HPDE6-E6E7 (cell line): ENCODE data around the gene PLCE1.

ENCODE experiments used
- DNase-seq: peaks from one replicate; pipeline ENCODE4 v3.0.0; 2011; ENCODE audit warnings: missing footprints; ENCODE audit errors: extremely low spot score

PLCE1 gene

DNA sequence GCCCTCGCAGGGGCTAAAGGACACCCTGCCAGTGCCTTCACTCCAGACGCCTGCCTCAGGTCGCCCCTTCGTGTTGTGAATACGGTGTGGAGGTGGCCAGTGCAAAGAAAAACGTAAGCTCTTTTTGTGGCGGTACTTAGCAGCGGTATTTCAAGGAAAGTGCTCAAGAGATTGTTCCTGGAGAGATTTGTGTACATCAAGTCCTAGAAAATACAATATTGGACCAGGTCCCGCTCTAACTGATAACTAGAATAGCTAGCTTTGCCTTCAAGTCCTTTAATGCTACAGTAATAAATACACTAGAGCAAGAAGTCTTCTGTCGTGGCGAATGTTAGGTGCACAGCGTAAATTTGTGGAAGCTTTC, 689 bp downstream of the PLCE1 start:
- no peak for DNase-seq

DNA sequence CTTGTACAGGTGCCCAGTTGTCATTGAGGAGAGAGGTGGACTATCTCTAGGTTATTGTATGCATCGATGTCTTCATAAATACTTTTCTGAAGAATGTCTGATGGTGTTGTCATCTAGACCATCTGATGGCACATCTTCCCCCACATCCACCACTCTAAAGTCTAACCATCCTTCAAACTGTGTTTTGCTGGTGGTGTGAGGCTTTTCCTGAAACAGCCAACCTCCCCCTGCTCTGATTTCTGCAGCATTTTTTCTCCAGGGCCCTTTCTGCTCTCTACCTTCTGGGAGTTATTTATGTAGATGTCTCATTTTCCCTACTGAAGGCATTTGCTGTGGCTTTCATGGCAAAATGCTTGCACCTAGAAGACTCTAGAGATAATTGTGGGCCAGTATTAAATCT, 1.5 kb downstream of the PLCE1 start:
- no peak for DNase-seq

DNA sequence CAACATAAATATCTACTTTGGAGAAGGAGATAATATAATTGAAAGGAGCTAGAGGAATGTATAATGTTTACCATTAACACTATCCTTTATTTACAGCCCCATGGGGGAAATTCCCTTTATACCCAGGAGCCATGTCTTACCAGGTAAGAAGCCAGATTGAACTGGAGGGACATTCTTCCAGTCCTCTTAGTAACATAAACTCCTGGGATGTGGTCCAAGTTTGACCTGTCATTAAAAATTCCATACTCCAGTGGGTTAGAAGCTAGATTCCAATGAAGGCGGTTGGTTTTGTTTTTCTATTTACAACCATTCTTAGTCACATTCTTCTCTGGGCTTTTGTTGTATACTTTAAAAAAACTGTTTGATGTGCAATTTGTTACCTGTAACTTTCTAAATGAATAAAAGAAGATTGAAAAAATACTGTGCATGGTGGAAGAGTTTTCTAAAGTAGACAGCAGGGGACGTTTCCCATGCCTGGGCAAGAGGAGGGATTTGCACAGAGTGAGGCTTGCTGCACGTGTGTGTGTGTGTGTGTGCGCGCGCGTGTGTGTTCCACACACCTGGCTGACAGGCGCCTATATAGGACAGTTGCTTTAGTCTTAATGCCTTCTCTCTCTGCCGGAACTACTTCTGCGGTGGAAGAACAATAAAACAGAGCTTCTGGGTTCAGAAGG, 2.0 kb downstream of the PLCE1 start:
- no peak for DNase-seq

DNA sequence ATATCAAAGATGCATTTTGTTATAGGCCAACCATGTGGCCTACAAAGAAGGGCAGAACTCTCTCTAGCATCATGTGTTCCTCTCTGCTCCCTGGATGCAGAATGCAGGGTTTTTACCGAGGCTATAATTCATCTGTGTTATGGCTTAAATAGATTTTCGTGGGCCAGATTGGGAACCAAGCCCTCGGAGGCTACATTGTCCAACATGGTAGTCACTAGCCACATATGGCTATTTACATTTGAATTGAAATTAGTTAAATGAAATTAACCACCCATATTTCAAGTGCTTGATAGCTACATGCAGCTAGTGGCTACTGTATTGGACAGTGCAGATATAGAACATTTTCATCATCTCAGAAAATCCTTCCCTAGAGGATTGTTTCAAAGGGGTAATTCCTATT, 2.8 kb downstream of the PLCE1 start:
- DNase-seq: no peak

DNA sequence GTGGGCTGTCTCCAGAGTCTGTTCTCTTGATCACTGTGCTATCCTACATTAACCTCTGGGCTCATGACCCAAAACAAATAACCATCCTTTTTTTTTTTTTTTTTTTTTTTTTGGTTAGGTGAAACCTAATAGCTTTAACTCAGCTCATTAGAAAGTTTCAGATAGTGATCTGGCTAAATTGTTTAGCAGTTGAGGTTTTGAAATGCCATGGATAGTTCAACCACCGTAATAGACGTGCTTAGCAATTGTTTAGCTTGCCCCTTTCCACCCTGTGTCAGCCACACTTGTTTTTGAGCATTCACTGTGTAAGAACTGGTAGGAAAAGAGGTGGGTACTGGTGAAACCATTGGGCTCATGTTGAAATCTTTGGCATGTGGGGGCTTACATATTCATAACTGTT, 3.8 kb downstream of the PLCE1 start:
- DNase-seq: no peak

DNA sequence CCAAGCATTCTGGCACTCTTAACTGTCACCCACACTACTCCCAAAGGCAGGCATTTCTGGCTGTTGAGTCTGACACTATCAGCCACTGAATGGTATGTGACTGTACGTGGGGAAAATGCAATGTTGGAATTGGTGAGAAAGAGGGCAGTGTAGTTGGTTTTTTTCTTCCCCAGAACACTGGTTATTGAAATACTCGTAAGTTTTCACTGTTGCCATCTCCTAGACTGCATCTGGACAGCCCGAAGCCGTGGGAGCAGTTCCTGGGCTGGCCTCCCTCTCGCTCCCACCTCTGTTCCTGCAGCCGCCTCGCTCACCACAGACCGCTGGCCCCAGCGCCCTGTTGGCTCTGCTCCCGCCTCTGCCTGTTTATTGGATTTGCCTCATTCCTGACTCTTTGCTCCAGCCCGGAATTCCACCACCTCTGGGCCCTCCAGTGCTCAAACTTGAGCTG, 5.7 kb downstream of the PLCE1 start:
- DNase-seq: no peak

DNA sequence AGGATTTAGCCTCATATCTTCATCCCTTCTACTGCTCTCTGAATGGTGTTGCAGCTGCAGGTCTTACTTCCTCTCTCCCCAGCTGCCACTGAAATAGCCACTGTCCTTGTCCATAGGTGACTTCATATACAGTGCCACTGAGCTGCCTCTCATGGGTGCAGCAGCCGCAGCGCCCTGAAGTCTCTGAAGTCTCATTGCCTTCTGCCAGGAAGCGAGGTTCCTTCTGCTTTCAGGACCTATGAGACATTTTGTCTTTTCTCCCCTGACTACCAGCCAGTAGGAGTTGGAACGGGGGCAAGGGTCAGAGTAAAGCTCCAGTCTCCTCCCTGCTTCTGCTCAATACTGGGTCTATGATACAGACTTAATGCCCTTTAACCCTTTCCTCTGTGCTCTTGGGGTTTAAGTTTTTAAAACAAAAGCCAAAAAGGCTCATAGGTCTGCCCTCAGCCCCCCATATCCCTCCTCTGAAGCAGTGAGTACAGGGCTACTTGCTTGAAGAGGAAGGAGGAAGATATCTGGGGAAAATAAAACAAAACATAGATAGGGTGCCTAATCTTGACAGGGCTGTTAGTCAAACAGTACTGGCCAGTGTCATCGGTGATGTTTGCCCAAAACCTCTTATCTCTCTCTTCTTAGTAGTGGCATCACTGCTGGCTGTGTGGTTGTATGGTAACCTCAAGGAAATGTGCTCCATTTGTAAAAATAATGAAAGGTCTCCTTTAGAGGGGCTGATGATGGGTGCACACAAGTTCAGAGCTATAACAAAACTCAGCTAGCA, 7.1 kb downstream of the PLCE1 start:
- DNase-seq: no peak

DNA sequence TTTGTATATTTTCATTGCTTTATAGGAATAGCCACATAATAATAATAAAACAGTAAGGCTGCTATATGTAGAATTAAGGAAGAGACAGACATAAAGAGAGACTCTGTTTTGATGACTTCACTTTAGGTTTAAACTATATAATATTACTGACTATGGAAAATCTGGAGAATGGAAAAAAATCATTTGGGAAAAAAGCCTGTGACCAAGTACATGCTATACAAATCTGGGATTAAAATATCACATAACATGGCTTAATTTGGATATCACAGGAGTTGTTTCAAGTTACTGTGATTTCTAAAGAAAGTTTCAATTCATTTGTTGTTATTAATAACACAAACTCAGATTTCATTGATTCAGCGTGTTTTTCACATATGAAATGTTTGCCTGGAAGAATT, 7.7 kb downstream of the PLCE1 start:
- no peak for DNase-seq

DNA sequence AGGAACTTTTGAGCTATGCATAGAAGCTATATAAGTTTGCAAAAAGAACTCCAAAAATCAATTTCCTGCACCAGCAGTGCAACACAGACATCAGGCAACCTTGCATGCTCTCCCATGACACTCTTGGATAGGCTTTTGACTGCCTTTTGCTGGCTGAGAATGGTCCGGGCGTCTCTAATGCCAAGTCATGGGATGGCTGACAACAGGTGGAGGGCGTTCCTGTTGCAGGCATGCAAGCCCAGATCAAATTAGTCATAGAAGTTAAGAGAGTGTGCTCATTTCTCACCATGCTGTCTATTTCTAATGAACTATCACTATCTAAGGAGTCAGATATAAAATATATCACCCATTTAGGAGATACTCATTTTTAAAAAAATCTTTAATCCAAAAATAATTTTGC, 8.4 kb downstream of the PLCE1 start:
- DNase-seq: no peak

DNA sequence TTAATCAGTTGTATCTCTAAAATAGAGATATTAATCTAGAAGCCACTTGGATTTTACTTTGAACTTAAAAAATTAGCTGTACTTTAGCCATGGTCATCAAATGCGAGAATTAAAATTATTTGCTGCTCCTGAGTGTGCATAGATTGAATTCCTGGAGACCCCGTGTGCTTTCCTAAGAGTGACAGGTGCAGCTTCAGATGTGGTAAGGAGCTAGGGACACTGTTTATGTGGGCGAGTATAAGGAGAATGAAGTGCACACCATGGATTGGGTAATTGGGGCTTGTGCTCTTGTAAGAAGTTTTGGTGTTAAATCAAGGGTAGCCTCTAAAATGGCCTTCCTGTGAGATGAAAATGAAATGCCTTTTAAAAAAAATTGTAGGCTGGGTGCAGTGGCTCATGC, 9.8 kb downstream of the PLCE1 start:
- no peak for DNase-seq

DNA sequence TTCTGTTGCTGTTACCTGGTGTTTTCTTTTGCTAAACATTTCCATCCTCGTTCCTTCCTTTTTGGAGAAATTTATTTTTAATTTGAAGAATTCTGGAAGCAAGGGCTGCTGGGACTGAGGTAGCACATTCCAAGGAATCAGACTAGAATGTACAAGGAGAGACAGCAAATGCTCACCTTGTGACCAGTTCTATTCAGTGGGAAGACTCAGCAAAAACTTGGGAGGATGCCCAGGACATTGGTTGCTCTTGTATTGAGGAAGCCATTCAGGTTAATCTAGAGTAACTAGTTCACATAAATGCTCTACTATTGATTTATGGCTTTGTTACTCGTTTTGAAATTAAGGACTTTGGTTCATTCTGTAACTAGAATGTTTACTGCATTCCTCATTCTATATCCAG, 11.3 kb downstream of the PLCE1 start:
- DNase-seq: no peak

DNA sequence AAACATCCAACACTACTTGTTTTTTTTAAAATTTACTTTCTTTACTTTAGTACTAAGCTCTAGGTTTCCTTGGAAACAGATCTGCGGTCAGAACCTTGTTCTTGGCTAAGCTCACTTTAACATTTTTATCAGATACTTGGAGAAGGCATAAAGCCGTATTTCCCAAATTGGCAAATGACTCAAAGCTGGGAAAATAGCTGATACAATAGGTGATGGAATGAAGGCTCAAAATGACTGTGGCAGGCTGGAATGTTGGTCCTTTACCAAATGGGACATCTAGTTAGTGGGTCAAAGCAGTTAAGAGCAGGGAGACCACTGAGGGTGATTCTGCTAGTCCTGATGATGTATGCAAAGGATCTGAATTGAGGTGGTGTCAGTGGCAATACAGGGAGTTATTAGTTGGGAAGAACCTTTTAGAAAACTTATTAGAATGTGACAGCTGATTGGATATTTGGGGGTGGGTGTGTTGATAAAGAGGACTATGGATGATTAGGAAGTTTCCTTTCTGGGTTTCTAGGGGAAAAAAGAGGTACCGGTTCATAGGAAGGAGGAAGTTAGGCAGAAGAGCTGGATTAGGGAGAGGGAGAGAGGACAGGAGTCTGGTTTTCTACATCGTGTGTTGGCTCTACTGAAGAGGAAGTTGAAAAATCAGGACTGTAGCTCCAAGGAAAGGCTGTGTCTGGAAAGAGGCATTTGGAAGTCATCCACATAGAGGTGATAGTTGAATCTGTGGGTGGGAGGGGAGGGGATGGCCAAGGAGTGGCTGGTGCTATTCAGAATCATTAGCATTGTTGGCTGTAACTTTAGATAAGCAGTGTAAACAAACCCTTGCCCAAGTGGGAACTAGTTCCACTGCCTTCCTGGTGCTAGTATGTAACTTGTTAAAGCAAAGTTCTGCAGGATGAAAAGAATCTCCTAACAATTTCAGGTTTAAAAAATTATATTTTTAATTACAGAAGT, 13.1 kb downstream of the PLCE1 start:
- DNase-seq: peak; percentile 54

DNA sequence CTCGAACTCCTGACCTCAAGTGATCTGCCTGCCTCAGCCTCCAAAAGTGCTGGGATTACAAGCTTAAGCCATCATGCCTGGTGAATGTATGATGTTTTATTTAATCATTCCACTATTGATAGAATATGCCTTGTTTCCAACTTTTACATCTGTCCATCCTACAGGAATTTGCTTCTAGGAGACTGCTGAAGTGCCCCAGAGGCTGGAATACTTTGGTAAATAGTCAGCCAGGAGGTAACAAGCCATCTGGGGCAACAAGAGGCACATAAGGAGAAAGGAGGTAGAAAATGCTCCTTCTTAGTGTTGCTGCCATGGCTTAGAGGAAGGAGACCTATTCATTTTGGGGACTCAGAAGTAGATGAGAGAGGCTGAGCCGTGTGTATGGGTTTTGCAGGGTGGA, 14.8 kb downstream of the PLCE1 start:
- no peak for DNase-seq

DNA sequence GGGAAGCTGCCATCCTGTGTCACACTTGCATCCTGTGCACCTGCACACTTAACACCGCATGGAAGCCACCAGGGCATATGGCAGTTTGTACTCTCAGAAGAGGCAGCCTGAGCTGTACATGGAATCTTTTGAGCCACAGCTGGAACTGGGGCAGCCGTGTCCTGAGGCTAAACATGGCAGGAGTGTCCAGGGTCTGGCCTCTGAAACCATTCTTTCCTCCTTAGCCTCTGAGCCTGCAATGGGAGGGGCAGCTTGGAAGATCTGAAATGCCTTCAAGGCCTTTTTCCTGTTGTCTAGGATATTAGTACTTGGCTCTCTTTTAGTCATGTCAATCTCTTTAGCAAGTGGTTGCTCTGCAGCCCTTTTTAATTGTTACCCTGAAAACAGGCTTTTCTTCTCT, 16.4 kb downstream of the PLCE1 start:
- no peak for DNase-seq

DNA sequence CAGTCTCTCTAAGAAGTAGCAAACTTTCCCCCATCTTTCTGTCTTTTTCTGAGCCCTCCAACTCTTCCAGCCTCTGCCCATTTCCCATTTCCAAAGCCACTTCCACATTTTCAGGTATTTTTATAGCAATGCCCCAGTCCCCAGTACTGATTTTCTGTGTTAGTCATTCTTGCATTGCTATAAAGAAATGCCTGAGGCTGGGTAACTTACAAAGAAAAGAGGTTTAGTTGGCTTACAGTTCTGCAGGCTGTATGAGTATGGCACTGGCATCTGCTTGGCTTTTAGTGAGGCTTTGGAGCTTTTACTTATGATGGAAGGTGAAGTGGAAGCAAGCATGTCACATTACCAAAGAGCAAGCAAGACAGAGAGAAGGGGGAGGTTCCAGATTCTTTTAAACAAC, 17.2 kb downstream of the PLCE1 start:
- no peak for DNase-seq

DNA sequence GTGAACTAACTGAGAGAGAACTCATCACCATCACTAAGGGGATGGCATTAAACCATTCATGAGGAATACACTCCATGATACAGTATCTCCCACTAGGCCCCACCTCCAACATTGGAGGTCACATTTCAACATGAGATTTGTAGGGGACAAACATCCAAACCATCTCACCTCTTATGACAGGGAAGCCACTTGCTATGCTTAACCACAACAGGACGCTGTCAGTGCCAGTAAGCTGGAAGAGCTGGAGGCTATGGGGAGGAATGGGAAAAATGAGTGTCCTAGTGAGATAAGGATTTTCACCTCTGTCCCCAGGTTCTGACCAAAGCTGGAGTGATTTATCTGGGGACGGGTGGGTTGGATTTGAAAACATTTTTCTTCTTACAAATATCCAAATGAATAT, 17.6 kb downstream of the PLCE1 start:
- no peak for DNase-seq

DNA sequence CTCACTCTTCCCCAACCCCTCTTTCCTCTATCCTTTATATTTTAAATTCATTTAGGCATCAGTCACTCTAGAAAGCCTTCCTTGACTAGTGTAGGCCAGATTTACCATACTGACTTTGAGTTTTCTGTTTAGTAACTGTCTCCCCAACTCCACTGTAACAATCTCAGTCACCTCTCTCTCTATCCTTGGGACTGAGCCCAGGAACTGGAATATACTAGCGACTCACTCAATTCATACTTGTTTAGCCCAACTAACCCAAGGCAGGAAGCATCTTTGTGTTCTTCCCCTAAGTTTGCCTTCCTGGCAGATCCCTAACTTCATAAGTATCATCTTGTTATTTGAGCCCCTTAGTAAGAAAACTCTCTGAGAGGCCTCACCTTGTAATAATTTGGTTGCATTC, 19.1 kb downstream of the PLCE1 start:
- DNase-seq: no peak

DNA sequence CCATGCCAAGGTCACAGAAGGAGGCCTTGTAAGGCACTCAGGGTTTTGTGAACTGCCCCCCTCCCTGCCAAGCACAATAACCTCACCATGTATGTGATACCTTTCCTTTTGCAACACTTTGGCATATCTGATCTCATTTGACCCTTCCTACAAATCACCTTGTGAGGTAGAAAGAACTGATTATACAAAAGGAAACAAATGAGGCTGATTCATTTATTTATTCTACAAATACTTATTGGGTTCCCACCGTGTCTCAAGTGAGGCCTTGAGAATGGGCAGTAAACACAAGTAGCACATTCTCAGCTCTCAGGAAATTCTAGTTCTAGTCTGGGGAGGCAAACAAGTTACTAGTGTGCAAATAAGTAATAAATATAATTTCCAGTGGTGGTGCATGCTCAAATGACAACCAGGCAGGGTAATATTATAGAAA, 19.6 kb downstream of the PLCE1 start:
- no peak for DNase-seq

DNA sequence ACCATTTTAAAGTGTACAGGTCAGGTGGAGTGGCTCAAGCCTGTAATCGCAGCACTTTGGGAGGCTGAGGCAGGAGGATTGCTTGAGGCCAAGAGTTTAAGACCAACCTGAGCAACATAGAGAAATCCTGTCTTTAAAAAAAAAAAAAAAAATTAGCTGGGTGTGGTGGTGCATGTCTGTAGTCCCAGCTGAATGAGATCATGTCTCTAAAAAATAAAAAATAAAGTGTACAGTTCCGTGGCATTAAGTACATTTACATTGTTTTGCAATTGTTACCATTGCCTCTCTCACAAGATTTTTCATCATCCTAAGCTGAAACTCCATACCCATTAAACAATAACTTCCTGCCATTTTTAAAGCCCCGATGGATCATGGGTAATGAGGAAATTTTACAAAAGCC, 20.6 kb downstream of the PLCE1 start:
- DNase-seq: no peak

DNA sequence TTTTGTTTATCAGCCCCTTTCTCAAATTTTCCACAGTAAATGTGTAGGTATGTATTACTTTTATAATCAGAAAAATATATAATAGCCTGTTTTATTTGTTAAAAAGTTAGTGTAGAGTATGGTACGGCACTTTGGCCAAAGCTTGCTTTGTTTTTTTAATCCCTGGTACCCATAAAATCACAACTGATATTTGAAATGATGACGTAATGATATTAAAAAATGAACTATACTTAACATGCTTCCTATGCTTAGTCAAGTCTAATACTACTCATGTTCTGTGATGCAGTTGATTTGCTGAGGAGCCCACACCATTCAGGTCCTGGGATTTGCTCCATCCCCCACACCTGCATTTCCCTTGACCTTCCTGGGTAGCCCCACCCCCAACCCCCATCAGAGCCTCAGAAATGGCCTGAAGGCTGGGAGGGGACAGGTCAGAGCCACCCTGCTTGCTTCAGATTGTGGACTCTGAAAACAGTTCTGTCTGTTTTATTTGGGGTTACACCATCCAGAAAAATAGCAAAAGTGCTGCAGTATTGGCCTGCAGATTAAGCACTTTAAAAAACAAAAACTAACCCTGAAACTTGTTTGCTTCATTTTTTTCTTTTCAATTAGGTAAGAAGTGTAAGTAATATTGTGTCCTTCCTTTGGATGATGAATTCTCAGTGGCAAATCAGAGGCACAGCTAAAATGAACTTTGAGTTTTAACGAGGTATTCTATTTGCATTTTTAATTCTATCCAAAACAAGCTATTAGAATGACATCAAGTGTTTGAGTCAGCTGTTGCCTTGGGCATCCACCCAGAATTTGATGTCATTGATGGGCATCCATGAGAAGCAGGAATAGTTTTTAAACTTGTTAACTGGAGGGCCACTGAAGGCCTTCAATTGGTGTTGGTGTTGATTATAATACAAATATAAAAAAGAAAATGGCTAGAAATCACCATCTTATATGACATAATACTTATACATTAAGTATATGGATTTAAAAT, 23.3 kb downstream of the PLCE1 start:
- DNase-seq: no peak

DNA sequence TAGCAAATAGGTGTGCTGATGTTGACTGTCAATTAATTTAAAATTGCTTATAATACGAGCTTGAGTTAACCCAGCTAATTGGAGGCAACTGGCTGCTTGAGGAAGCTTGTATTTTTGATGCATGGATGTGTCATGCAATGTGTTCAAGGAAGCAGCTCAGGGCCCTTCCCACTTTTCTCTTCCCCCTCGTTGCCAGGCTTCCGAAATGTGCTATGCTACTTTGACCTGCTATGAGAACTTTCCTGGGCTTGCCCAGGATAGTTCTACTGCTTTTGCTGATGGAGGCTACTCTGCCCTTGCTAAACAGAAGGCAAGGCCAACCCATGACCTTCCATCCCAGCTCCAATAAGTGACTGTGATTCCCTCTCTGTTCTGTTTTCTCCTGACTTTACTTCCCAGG, 24.4 kb downstream of the PLCE1 start:
- DNase-seq: no peak
